Ovary (tissue), 9 donors: ENCODE results near the gene ECI1. TPM values are rescaled to one million over a fixed set of nuclear protein-coding genes. Genes with fewer than 3 reads are reported as not detected.
"Not testable (repeated sequence)": the region's sequence is repeated elsewhere in the genome, so short reads cannot be mapped to it uniquely, and the experiment has no call there.

Source experiments
- DNase-seq, 5 donors: peaks; one replicate each; pipeline ENCODE4 v3.0.0-alpha.2; 2019 to 2020
- H3K27ac ChIP-seq, 2 donors: fragments of 200-600 bp; one replicate each; pipeline versions ENCODE4 v1.5.1 to v1.8.0; 2019 to 2022
- H3K27me3 ChIP-seq: fragments of 200-600 bp; one replicate; pipeline ENCODE4 v1.8.0; 2022
- H3K36me3 ChIP-seq: fragments of 200-600 bp; sonication (generic); one replicate; pipeline ENCODE4 v1.5.1; 2019
- H3K4me1 ChIP-seq: one replicate; pipeline ENCODE4 v1.8.1; 2013; ENCODE audit warnings: mild to moderate bottlenecking, moderate library complexity; ENCODE audit not compliant: insufficient read depth
- H3K4me3 ChIP-seq: fragments of 200-600 bp; sonication (generic); one replicate; pipeline ENCODE4 v1.5.1; 2017
- H3K9me3 ChIP-seq, 2 donors: fragments of 200-600 bp in 1 of 2; sonication (generic) in 1 of 2; one replicate each; pipeline versions ENCODE4 v1.5.1 to v1.8.1; 2013 to 2019; ENCODE audit warnings: mild to moderate bottlenecking in 1 of 2, moderate library complexity in 1 of 2
- CTCF ChIP-seq, 3 donors: fragments of 450-650 bp in 2 of 3; fragments of 200-600 bp in 1 of 3; IDR thresholded peaks; one replicate each; pipeline versions ENCODE4 v1.5.1 to v1.8.0; 2016 to 2022; ENCODE audit warnings: antibody characterized with exemption in 3 of 3, mild to moderate bottlenecking in 1 of 3
- EP300 ChIP-seq: sonication (generic); formaldehyde crosslinking; IDR thresholded peaks from one replicate; pipeline ENCODE4 v1.6.1; 2017; ENCODE audit warnings: antibody characterized with exemption
- POLR2A ChIP-seq: fragments of 450-650 bp; IDR thresholded peaks from one replicate; pipeline ENCODE4 v1.6.1; 2017; ENCODE audit warnings: antibody characterized with exemption, mild to moderate bottlenecking, moderate library complexity
- WGBS, 3 donors: extraction: QIAGEN DNeasy Blood & Tissue Kit in 1 of 3; methylation state at CpG; one replicate each; pipeline versions ENCODE4 v1.1.5 to v1.1.7; 2013 to 2017; 5-methylcytosine and 5-hydroxymethylcytosine counted together
- intact Hi-C, 4 donors: fragments of 100-400 bp; cut with DNase I; formaldehyde crosslinking; loops; one replicate each; pipeline versions ENCODE4 v1.11.0 to v1.15.1; 2022 to 2023
- polyA plus RNA-seq, 2 donors: library from polyadenylated mRNA; stranded (reverse); fragments of 200-250 nt in 1 of 2; fragments of 350-450 nt in 1 of 2; fragmentation: Illumina TruSeq in 1 of 2; extraction: RNeasy Lipid Tissue Mini Kit (QIAGEN cat#74804) in 1 of 2; gene quantifications; one replicate each; pipeline ENCODE4 v1.2.3, GENCODE V29; 2013 to 2014
- total RNA-seq, 7 donors: library from RNA; depleted of rRNA in 2 of 7; stranded (reverse); fragments of >200 nt in 2 of 7; fragmentation: NEBNext Ultra II Directional in 3 of 7; extraction: Animal tissue kit (Norgen Biotek cat#: 25700) in 3 of 7; gene quantifications; one replicate each; pipeline versions ENCODE4 v1.1.0 to v1.2.4, GENCODE V29; 2016 to 2023
- donor health status: DM: no; HTN: no; CAD: no; lungs with moderate emphysema.
- donor health status: DM: no; HTN: no; CAD: no.
- donor health status: Bipolar disorder and iron deficiency.
- donor health status: DM: yes; HTN: yes; CAD: no.
- donor health status: DM: no; HTN: no; CAD: no.
- donor health status: DM: yes; HTN: yes; CAD: no.

The ECI1 gene
- total and polyA plus RNA-seq, 9 donors = 3.1 to 66.3 (median 48.1) TPM

GRCh38 chr16:2270070-2270462, 18.7 kb upstream of the ECI1 start:
- Histone ChIP-seq H3K4me3 (no peak overlapping the region), H3K36me3 (no peaks in the 10 kb centered on the region), H3K9me3 (no peaks in the 10 kb centered on the region), H3K27ac (no peak overlapping the region), H3K4me1 (peaks cover 5% of the 10 kb centered on the region), H3K27me3 (no peaks in the 10 kb centered on the region)
- TF ChIP-seq EP300 (no peak), POLR2A (no peak), CTCF (IDR thresholded peaks at IDR 0.05) (no peak)
- intact Hi-C loops = no loop called here
- WGBS, 3 donors = 79 to 83% (median 82%) methylated on average over 9 of the region's 9 CpGs
- DNase-seq = no peak

- DNase-seq = peak; percentile 95 to 98 (median 97)
- Histone ChIP-seq H3K36me3 (no peaks in the 10 kb centered on the region), H3K4me1 (peaks cover 5% of the 10 kb centered on the region), H3K27ac (peak within 1 kb of the TSS; percentile 92 to 97), H3K4me3 (peak within 1 kb of the TSS; percentile 85), H3K27me3 (no peaks in the 10 kb centered on the region), H3K9me3 (no peaks in the 10 kb centered on the region)
- WGBS, 3 donors = 0 to 2% (median 1%) methylated on average over 71 to 88 of the region's 88 CpGs
- intact Hi-C loops = no loop called here
- TF ChIP-seq CTCF (IDR thresholded peaks at IDR 0.05) (peak in 2 of 3 donors; percentile 30 to 35), EP300 (peak; percentile 91), POLR2A (peak; percentile 99)
Measured at GRCh38 chr16:2267913-2268666, 16.7 kb upstream of the ECI1 start, which contains the start of gene RNPS1. RNPS1 (minus strand) TSS chr16:2268126; CDS start chr16:2264643, 3,483 bp downstream.

GRCh38 chr16:2267505-2267912, 16.1 kb upstream of the ECI1 start:
- Histone ChIP-seq H3K4me3 (peak overlapping the region; percentile 85), H3K27ac (peak overlapping the region; percentile 92 to 97)
- H3K36me3 ChIP-seq, H3K4me1 ChIP-seq, H3K27me3 ChIP-seq, DNase-seq, intact Hi-C loops, H3K9me3 ChIP-seq: not testable (repeated sequence)
- 0 to 1% (median 0%) methylated on average over 38 to 54 of the region's 54 CpGs for WGBS, 3 donors

DNA sequence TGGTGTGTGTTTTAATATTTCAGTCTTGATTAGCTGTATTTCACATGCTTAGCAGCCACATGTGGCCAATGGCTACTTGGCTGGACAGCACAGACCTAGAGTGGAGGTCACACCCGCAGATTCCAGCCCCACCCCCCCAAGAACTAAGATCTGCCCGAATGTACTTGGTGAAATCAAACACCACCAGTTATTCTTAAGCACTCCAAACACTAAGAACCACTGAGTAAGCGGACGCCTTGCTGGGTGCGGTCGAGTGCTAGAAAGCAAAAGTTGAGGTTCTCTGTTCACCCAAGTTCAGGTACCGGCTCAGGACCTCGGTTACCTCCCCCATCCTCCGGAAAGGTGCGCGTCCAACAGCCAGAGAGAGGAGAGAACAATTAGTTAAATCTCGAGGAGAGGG, 15.5 kb upstream of the ECI1 start:
- H3K4me1 ChIP-seq, H3K9me3 ChIP-seq, H3K27ac ChIP-seq, H3K36me3 ChIP-seq, intact Hi-C loops, H3K27me3 ChIP-seq, DNase-seq: not testable (repeated sequence)
- peak overlapping the region; percentile 85 for H3K4me3 ChIP-seq
- 4 to 5% (median 4%) methylated on average over 7 to 12 of the region's 12 CpGs for WGBS, 3 donors

- H3K27ac ChIP-seq, DNase-seq, intact Hi-C loops, H3K4me1 ChIP-seq, H3K27me3 ChIP-seq, H3K4me3 ChIP-seq, H3K9me3 ChIP-seq, H3K36me3 ChIP-seq: not testable (repeated sequence)
- WGBS, 3 donors = 80 to 84% (median 80%) methylated on average over 14 of the region's 14 CpGs
Measured at GRCh38 chr16:2263026-2263425, 11.6 kb upstream of the ECI1 start.

GRCh38 chr16:2260250-2260649, 8.9 kb upstream of the ECI1 start:
- no peaks in the 10 kb centered on the region for H3K27me3 ChIP-seq
- H3K27ac ChIP-seq = no peak overlapping the region
- DNase-seq = no peak
- TF ChIP-seq POLR2A (no peak), CTCF (IDR thresholded peaks at IDR 0.05) (no peak), EP300 (no peak)
- intact Hi-C loops = no loop called here
- no peak overlapping the region for H3K4me3 ChIP-seq
- H3K4me1 ChIP-seq = no peaks in the 10 kb centered on the region
- WGBS, 3 donors = 95 to 97% (median 95%) methylated on average over 8 of the region's 8 CpGs
- no peaks in the 10 kb centered on the region for H3K9me3 ChIP-seq
- H3K36me3 ChIP-seq = no peaks in the 10 kb centered on the region

DNA sequence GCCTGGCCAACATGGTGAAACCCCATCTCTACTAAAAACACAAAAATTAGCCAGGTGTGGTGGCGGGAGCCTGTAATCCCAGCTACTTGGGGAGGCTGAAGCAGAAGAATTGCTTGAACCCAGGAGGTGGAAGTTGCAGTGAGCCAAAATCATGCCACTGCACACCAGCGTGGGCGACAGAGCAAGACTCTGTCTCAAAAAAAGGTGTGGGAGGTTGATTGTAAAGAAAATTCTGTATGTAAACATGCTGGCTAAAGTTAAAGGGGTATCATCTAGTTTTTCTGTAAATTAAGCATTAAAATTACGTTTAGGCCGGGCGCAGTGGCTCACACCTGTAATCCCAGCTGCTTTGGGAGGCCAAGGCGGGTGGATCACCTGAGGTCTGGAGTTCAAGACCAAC, 7.1 kb upstream of the ECI1 start:
- H3K27me3 ChIP-seq, H3K36me3 ChIP-seq, H3K4me3 ChIP-seq, H3K27ac ChIP-seq, H3K9me3 ChIP-seq, H3K4me1 ChIP-seq, DNase-seq: not testable (repeated sequence)
- intact Hi-C loops = loop anchor here in 1 of 4 donors (10.0 kb wide), 1 partner anchor 104 kb away; the partner anchor contains the start of gene TRAF7
- 89 to 90% (median 90%) methylated on average over 7 of the region's 7 CpGs for WGBS, 3 donors
